IMR-90 (cell line): Measurements from ENCODE around the gene NBEA.

Experiments used
- CHD1 ChIP-seq: IDR thresholded peaks from 2 replicates; pipeline ENCODE4 v1.6.1; 2012; ENCODE audit warnings: low read depth, low read length, improper control_type of control experiment
- CTCF ChIP-seq: conservative IDR thresholded peaks from 2 replicates; pipeline ENCODE4 v1.5.1; 2012; ENCODE audit warnings: mild to moderate bottlenecking, low read depth, low read length, improper control_type of control experiment
- FOS ChIP-seq: fragments of 150-350 bp; IDR thresholded peaks from 2 replicates; pipeline ENCODE4 v1.6.1; 2016; ENCODE audit warnings: low read depth, low read length
- POLR2A ChIP-seq: IDR thresholded peaks from 2 replicates; pipeline ENCODE4 v1.6.1; 2012; ENCODE audit warnings: mild to moderate bottlenecking, low read depth, low read length
- RAD21 ChIP-seq: IDR thresholded peaks from 2 replicates; pipeline ENCODE4 v1.6.1; 2012; ENCODE audit warnings: low read length, improper control_type of control experiment
- RCOR1 ChIP-seq: IDR thresholded peaks from 2 replicates; pipeline ENCODE4 v1.6.1; 2012; ENCODE audit warnings: mild to moderate bottlenecking, low read length, improper control_type of control experiment; ENCODE audit not compliant: insufficient replicate concordance

GRCh38 chr13:35614666-35615065 is 672.6 kb downstream of the NBEA start:
- TF ChIP-seq CTCF: no peak
- TF ChIP-seq POLR2A: no peak
- no peak for TF ChIP-seq RAD21
- TF ChIP-seq CHD1: no peak
- no peak for TF ChIP-seq FOS
- no peak for TF ChIP-seq RCOR1
